GM12878 (cell line): ENCODE data around the gene S100A16. TPM values are rescaled to one million over a fixed set of nuclear protein-coding genes. Genes with fewer than 3 reads are reported as not detected.
"Not testable (repeated sequence)": the region's sequence is repeated elsewhere in the genome, so short reads cannot be mapped to it uniquely, and the experiment has no call there.

Experiments used
- ATAC-seq: fragments of 200-7000 bp; cut with Tn5 transposase; 3 replicates; pipeline ENCODE4 v1.9.1; 2020; ENCODE audit warnings: mild to moderate bottlenecking, moderate library complexity
- BruUV-seq: library from RNA; stranded (reverse); fragments of 400-500 nt; replicated peaks from 2 replicates; lab custom pipeline; 2021; lab: Mats Ljungman, UMichigan
- CTCF ChIA-PET: fragments of 300-600 bp; sonication (Branson Sonifier 250); formaldehyde crosslinking; extraction: SDS; loops from one replicate; lab custom pipeline; 2021; ENCODE audit warnings: inconsistent platforms; lab: Yijun Ruan, JAX
- POLR2A ChIA-PET: fragments of 350-600 bp; formaldehyde crosslinking; extraction: SDS; loops from one replicate; lab custom pipeline; 2021; ENCODE audit warnings: inconsistent platforms; lab: Charles Lee
- RAD21 ChIA-PET: fragments of 300-600 bp; sonication (Branson Sonifier 250); formaldehyde crosslinking; loops from one replicate; lab custom pipeline; 2023; ENCODE audit warnings: antibody characterized with exemption; ENCODE audit not compliant: unreplicated experiment; lab: Charles Lee
- SMC1A ChIA-PET: fragments of 300-600 bp; sonication (Branson Sonifier 250); formaldehyde crosslinking; loops from one replicate; lab custom pipeline; 2023; ENCODE audit not compliant: unreplicated experiment, uncharacterized antibody; lab: Charles Lee
- DNase-seq: peaks from one replicate; pipeline ENCODE4 v3.0.0-alpha.2; 2011; ENCODE audit warnings: low read depth, low spot score
- FAIRE-seq: peaks from 3 replicates; lab custom pipeline; 2011; peaks lifted over from hg19 to GRCh38; lab: Jason Lieb, UNC
- H2AFZ ChIP-seq: 2 replicates; pipeline ENCODE4 v1.6.0; 2011; ENCODE audit warnings: low read depth, low read length, control low read depth; ENCODE audit not compliant: control insufficient read depth
- H3K27ac ChIP-seq: 2 replicates; pipeline ENCODE4 v1.5.1; 2011; ENCODE audit warnings: control low read depth; ENCODE audit not compliant: control insufficient read depth, insufficient read depth
- H3K27me3 ChIP-seq, 2 experiments: replicated peaks in 1 of 2; 2 replicates each; pipeline versions ENCODE4 v1.6.0 to v1.6.1; 2011; ENCODE audit warnings: low read length in 1 of 2; ENCODE audit not compliant: control insufficient read depth in 2 of 2, insufficient read depth in 2 of 2
- H3K36me3 ChIP-seq, 2 experiments: 2 replicates each; pipeline ENCODE4 v1.5.1; 2011; ENCODE audit warnings: low read length in 1 of 2; ENCODE audit not compliant: control insufficient read depth in 2 of 2, insufficient read depth in 2 of 2
- H3K4me1 ChIP-seq: 2 replicates; pipeline ENCODE4 v1.6.1; 2011; ENCODE audit warnings: mild to moderate bottlenecking, low read length, moderate library complexity, mixed read lengths; ENCODE audit not compliant: control insufficient read depth, insufficient read depth
- H3K4me2 ChIP-seq: 2 replicates; pipeline ENCODE4 v1.6.0; 2011; ENCODE audit warnings: control low read depth; ENCODE audit not compliant: control insufficient read depth, insufficient read depth
- H3K4me3 ChIP-seq: fragments of 200-600 bp; sonication (generic); 2 replicates; pipeline ENCODE4 v1.5.1; 2016
- H3K79me2 ChIP-seq: 2 replicates; pipeline ENCODE4 v1.6.0; 2011; ENCODE audit warnings: low read length; ENCODE audit not compliant: control insufficient read depth, insufficient read depth
- H3K9ac ChIP-seq: 2 replicates; pipeline ENCODE4 v1.8.0; 2011; ENCODE audit warnings: low read length, control low read depth, mixed read lengths; ENCODE audit not compliant: control insufficient read depth, insufficient read depth
- H3K9me3 ChIP-seq: replicated peaks from 3 replicates; pipeline ENCODE4 v1.5.1; 2011; ENCODE audit warnings: mild to moderate bottlenecking, low read length; ENCODE audit not compliant: control insufficient read depth, insufficient read depth
- H4K20me1 ChIP-seq: 2 replicates; pipeline ENCODE4 v1.6.0; 2011; ENCODE audit not compliant: control insufficient read depth, insufficient read depth
- HCFC1 ChIP-seq: fragments of 150-350 bp; IDR thresholded peaks from 2 replicates; pipeline ENCODE4 v1.6.1; 2014; ENCODE audit warnings: low read length
- TBL1XR1 ChIP-seq: IDR thresholded peaks from 2 replicates; pipeline ENCODE4 v1.6.1; 2012; ENCODE audit warnings: low read depth, low read length, improper control_type of control experiment
- ZNF207 ChIP-seq: fragments of 450-650 bp; IDR thresholded peaks from 2 replicates; pipeline ENCODE4 v1.6.1; 2014; ENCODE audit warnings: antibody characterized with exemption, mild to moderate bottlenecking, borderline replicate concordance
- ZNF24 ChIP-seq: fragments of 450-650 bp; IDR thresholded peaks from 2 replicates; pipeline ENCODE4 v1.6.1; 2017; ENCODE audit warnings: antibody characterized with exemption, mild to moderate bottlenecking
- WGBS: methylation state at CpG from one replicate; pipeline ENCODE4 v1.1.6; 2016; ENCODE audit warnings: low lambda C conversion rate; ENCODE audit not compliant: insufficient replicate concordance, insufficient coverage; ENCODE audit errors: missing lambda C conversion rate; 5-methylcytosine and 5-hydroxymethylcytosine counted together
- in situ Hi-C: fragments of 300-500 bp; cut with MboI; formaldehyde crosslinking; loops from 9 replicates; pipeline ENCODE4 v1.14.3; 2018; ENCODE audit warnings: mixed read lengths
- intact Hi-C: fragments of 100-400 bp; cut with micrococcal nuclease; formaldehyde crosslinking; loops from one replicate; pipeline ENCODE4 v1.14.2; 2022; ENCODE audit not compliant: unreplicated experiment
- polyA plus RNA-seq, 11 experiments: library from polyadenylated mRNA; depleted of rRNA in 4 of 11; unstranded in 6 of 11; stranded (reverse) in 5 of 11; fragments of >200 nt; fragmentation: Nextera tagmentation in 4 of 11; fragmentation: Illumina TruSeq in 1 of 11; extraction: Ambion mirVana in 4 of 11; extraction: Trizol in 1 of 11; gene quantifications; 1 replicate in 1 of 11; 2 replicates in 10 of 11; pipeline versions ENCODE4 v1.2.1 to v1.2.3, GENCODE V29; 2011 to 2016; ENCODE audit warnings: inconsistent platforms in 2 of 11, missing spikeins in 2 of 11, low read depth in 1 of 11
- total RNA-seq, 4 experiments: library from RNA; depleted of rRNA in 3 of 4; stranded (reverse); fragments of >200 nt in 3 of 4; fragmentation: Illumina TruSeq in 1 of 4; extraction: Trizol in 1 of 4; gene quantifications; 2 replicates each; pipeline versions ENCODE4 v1.2.1 to v1.2.3, GENCODE V29; 2013 to 2021
- TF ChIP-seq, protein P1 (sequence below): fragments of 450-650 bp; IDR thresholded peaks from 2 replicates; pipeline ENCODE4 v1.6.1; 2018; ENCODE audit warnings: mild to moderate bottlenecking, low read depth, moderate library complexity; ENCODE audit not compliant: partially characterized antibody
- TF ChIP-seq, protein P2 (sequence below): fragments of 450-650 bp; IDR thresholded peaks from 2 replicates; pipeline ENCODE4 v1.6.1; 2017; ENCODE audit warnings: mild to moderate bottlenecking, moderate library complexity
- TF ChIP-seq, protein P3 (sequence below): fragments of 450-650 bp; IDR thresholded peaks from 2 replicates; pipeline ENCODE4 v1.6.1; 2017; ENCODE audit warnings: low read depth, mild to moderate bottlenecking, moderate library complexity

Gene S100A16
- total and polyA plus RNA-seq, 10 of the 15 experiments (the other 5 are each of a cell fraction or from before 2014, with no cell fraction given) = 0.14 to 0.51 (median 0.25) TPM; not detected in 6

DNA sequence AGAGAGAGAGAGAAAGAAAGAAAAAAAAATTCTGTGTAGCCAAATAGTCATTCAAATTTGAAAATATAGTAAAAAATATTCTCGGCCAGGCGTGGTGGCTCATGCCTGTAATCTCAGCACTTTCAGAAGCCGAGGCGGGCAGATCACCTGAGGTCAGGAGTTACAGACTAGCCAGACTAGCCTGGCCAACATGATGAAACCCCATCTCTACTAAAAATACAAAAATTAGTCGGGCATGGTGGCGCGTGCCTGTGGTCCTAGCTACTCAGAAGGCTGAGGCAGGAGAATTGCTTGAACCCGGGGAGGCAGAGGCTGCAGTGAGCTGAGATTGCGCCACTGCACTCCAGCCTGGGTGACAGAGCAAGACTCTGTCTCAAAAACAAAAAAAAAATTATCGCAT lies 24.9 kb downstream of the S100A16 start:
- in situ Hi-C loops, FAIRE-seq, H2AFZ ChIP-seq, H3K9ac ChIP-seq, BruUV-seq, H3K36me3 ChIP-seq, H3K4me1 ChIP-seq, H3K4me3 ChIP-seq, H4K20me1 ChIP-seq, intact Hi-C loops, H3K27ac ChIP-seq, H3K4me2 ChIP-seq, H3K79me2 ChIP-seq, H3K9me3 ChIP-seq, RAD21 ChIA-PET, DNase-seq, H3K27me3 ChIP-seq, ATAC-seq: not testable (repeated sequence)
- ChIA-PET CTCF (interaction anchor here (0.7 to 1.0 kb wide), 3 partner anchors 12 to 515 kb away, joined by 3 read pairs; no protein-coding TSS in a partner anchor), POLR2A (interaction anchor here (0.7 kb wide), 1 partner anchor 236 kb away, joined by 3 read pairs; no protein-coding TSS in a partner anchor), SMC1A (interaction anchor here (0.7 kb wide), 1 partner anchor 16 kb away, joined by 3 read pairs; no protein-coding TSS in a partner anchor)
- 69% methylated on average over 10 of the region's 10 CpGs for WGBS

DNA sequence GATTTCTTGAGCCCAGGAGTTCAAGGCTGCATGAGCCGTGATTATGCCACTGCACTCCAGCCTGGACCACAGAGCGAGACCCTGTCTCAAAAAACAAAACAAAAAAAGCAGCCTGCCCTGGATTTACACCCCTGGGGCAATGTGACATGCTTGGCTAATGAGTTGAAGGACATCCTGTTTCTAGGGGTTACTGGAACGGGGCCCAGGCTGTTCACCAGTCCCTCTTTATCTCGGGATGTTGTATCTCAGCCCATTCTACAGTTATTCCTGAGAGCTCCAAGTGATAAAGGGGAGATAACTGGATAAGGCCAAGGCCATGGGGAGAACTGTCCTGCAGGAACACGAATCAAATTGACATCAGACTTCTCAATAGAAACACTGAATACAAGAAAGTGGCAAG lies 25.6 kb downstream of the S100A16 start:
- ChIA-PET POLR2A (no interaction called here), RAD21 (no interaction called here), CTCF (interaction anchor here (1.2 to 1.3 kb wide), 2 partner anchors 15 to 76 kb away, joined by 4 to 5 read pairs; no protein-coding TSS in a partner anchor), SMC1A (interaction anchor here (1.0 kb wide), 1 partner anchor 54 kb away, joined by 3 read pairs; no protein-coding TSS in a partner anchor)
- no peak overlapping the region for H3K4me2 ChIP-seq
- H3K9ac ChIP-seq = no peak overlapping the region
- H2AFZ ChIP-seq = no peak overlapping the region
- no peaks in the 10 kb centered on the region for H3K27me3 ChIP-seq
- intact Hi-C loops (no loop called here), in situ Hi-C loops (no loop called here)
- no peak for ATAC-seq
- no TSS peak for BruUV-seq
- FAIRE-seq = no peak
- no peaks in the 10 kb centered on the region for H4K20me1 ChIP-seq
- DNase-seq = no peak
- H3K9me3 ChIP-seq = no peaks in the 10 kb centered on the region
- no peak overlapping the region for H3K4me3 ChIP-seq
- H3K36me3 ChIP-seq = no peaks in the 10 kb centered on the region
- no peaks in the 10 kb centered on the region for H3K79me2 ChIP-seq
- 26% methylated on average over 5 of the region's 5 CpGs for WGBS
- H3K4me1 ChIP-seq = no peaks in the 10 kb centered on the region
- H3K27ac ChIP-seq = no peak overlapping the region
- TF ChIP-seq ZNF24 (no peak), ZNF207 (no peak), HCFC1 (no peak), TBL1XR1 (no peak)
- TF ChIP-seq, protein P1, sequence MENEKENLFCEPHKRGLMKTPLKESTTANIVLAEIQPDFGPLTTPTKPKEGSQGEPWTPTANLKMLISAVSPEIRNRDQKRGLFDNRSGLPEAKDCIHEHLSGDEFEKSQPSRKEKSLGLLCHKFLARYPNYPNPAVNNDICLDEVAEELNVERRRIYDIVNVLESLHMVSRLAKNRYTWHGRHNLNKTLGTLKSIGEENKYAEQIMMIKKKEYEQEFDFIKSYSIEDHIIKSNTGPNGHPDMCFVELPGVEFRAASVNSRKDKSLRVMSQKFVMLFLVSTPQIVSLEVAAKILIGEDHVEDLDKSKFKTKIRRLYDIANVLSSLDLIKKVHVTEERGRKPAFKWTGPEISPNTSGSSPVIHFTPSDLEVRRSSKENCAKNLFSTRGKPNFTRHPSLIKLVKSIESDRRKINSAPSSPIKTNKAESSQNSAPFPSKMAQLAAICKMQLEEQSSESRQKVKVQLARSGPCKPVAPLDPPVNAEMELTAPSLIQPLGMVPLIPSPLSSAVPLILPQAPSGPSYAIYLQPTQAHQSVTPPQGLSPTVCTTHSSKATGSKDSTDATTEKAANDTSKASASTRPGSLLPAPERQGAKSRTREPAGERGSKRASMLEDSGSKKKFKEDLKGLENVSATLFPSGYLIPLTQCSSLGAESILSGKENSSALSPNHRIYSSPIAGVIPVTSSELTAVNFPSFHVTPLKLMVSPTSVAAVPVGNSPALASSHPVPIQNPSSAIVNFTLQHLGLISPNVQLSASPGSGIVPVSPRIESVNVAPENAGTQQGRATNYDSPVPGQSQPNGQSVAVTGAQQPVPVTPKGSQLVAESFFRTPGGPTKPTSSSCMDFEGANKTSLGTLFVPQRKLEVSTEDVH = no peak
- TF ChIP-seq, protein P2, sequence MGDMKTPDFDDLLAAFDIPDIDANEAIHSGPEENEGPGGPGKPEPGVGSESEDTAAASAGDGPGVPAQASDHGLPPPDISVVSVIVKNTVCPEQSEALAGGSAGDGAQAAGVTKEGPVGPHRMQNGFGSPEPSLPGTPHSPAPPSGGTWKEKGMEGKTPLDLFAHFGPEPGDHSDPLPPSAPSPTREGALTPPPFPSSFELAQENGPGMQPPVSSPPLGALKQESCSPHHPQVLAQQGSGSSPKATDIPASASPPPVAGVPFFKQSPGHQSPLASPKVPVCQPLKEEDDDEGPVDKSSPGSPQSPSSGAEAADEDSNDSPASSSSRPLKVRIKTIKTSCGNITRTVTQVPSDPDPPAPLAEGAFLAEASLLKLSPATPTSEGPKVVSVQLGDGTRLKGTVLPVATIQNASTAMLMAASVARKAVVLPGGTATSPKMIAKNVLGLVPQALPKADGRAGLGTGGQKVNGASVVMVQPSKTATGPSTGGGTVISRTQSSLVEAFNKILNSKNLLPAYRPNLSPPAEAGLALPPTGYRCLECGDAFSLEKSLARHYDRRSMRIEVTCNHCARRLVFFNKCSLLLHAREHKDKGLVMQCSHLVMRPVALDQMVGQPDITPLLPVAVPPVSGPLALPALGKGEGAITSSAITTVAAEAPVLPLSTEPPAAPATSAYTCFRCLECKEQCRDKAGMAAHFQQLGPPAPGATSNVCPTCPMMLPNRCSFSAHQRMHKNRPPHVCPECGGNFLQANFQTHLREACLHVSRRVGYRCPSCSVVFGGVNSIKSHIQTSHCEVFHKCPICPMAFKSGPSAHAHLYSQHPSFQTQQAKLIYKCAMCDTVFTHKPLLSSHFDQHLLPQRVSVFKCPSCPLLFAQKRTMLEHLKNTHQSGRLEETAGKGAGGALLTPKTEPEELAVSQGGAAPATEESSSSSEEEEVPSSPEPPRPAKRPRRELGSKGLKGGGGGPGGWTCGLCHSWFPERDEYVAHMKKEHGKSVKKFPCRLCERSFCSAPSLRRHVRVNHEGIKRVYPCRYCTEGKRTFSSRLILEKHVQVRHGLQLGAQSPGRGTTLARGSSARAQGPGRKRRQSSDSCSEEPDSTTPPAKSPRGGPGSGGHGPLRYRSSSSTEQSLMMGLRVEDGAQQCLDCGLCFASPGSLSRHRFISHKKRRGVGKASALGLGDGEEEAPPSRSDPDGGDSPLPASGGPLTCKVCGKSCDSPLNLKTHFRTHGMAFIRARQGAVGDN = no peak
- TF ChIP-seq, protein P3, sequence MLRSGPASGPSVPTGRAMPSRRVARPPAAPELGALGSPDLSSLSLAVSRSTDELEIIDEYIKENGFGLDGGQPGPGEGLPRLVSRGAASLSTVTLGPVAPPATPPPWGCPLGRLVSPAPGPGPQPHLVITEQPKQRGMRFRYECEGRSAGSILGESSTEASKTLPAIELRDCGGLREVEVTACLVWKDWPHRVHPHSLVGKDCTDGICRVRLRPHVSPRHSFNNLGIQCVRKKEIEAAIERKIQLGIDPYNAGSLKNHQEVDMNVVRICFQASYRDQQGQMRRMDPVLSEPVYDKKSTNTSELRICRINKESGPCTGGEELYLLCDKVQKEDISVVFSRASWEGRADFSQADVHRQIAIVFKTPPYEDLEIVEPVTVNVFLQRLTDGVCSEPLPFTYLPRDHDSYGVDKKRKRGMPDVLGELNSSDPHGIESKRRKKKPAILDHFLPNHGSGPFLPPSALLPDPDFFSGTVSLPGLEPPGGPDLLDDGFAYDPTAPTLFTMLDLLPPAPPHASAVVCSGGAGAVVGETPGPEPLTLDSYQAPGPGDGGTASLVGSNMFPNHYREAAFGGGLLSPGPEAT = no peak
